Skeletal muscle satellite cell (primary cell): ENCODE results near the gene USP17L19. TPM values are rescaled to one million over a fixed set of nuclear protein-coding genes. Genes with fewer than 3 reads are reported as not detected.
"Not testable (repeated sequence)": the region's sequence is repeated elsewhere in the genome, so short reads cannot be mapped to it uniquely, and the experiment has no call there.

Source experiments
- H3K27me3 ChIP-seq: 2 replicates; pipeline ENCODE4 v1.7.0; 2013; ENCODE audit warnings: low read length; ENCODE audit not compliant: control insufficient read depth, insufficient read depth
- H3K36me3 ChIP-seq: 2 replicates; pipeline ENCODE4 v1.7.0; 2013; ENCODE audit warnings: mild to moderate bottlenecking, control low read depth, low read length; ENCODE audit not compliant: insufficient read depth
- H3K4me1 ChIP-seq: 2 replicates; pipeline ENCODE4 v1.7.0; 2013; ENCODE audit warnings: low read length; ENCODE audit not compliant: control insufficient read depth, insufficient read depth
- H3K4me2 ChIP-seq: 2 replicates; pipeline ENCODE4 v1.7.0; 2013; ENCODE audit warnings: mild to moderate bottlenecking, low read length
- H3K4me3 ChIP-seq: 2 replicates; pipeline ENCODE4 v1.7.0; 2013; ENCODE audit warnings: low read length
- H3K9ac ChIP-seq: 2 replicates; pipeline ENCODE4 v1.7.0; 2013; ENCODE audit warnings: mild to moderate bottlenecking, low read depth, low read length, moderate library complexity
- H3K9me3 ChIP-seq: replicated peaks from 2 replicates; pipeline ENCODE4 v1.7.0; 2013; ENCODE audit warnings: mild to moderate bottlenecking, control low read depth, low read length
- total RNA-seq: library from RNA; depleted of rRNA; stranded (reverse); fragments of >200 nt; gene quantifications from 2 replicates; pipeline ENCODE4 v1.2.3, GENCODE V29; 2012; rRNA removed

Gene USP17L19
- not detected in 2 replicates for total RNA-seq

- not testable (repeated sequence) for H3K4me2 ChIP-seq, H3K4me3 ChIP-seq, H3K4me1 ChIP-seq, H3K27me3 ChIP-seq, H3K9me3 ChIP-seq, H3K36me3 ChIP-seq, H3K9ac ChIP-seq
Observed at GRCh38 chr4:9253078-9253477, at the start of gene USP17L19. USP17L19 (plus strand) TSS chr4:9253378; CDS start chr4:9253378, 0 bp downstream.

GRCh38 chr4:9210357-9210756, 42.8 kb upstream of the USP17L19 start, which contains the start of gene USP17L10:
USP17L10 (plus strand) TSS chr4:9210657; CDS start chr4:9210657, 0 bp downstream.
- not testable (repeated sequence) for H3K4me3 ChIP-seq, H3K4me1 ChIP-seq, H3K27me3 ChIP-seq, H3K9me3 ChIP-seq, H3K9ac ChIP-seq, H3K4me2 ChIP-seq, H3K36me3 ChIP-seq

- H3K4me2 ChIP-seq, H3K27me3 ChIP-seq, H3K9ac ChIP-seq, H3K9me3 ChIP-seq, H3K4me3 ChIP-seq, H3K36me3 ChIP-seq, H3K4me1 ChIP-seq: not testable (repeated sequence)
Observed at GRCh38 chr4:9214701-9215100, 38.5 kb upstream of the USP17L19 start.

- not testable (repeated sequence) for H3K4me2 ChIP-seq, H3K36me3 ChIP-seq, H3K9me3 ChIP-seq, H3K4me3 ChIP-seq, H3K4me1 ChIP-seq, H3K9ac ChIP-seq, H3K27me3 ChIP-seq
Observed at GRCh38 chr4:9215105-9215504, 38.1 kb upstream of the USP17L19 start, which contains the start of gene USP17L11. USP17L11 (plus strand) TSS chr4:9215405; CDS start chr4:9215405, 0 bp downstream.

- H3K27me3 ChIP-seq = not testable (repeated sequence)
Observed at GRCh38 chr4:9219852-9220251, 33.3 kb upstream of the USP17L19 start, which contains the start of gene USP17L12. USP17L12 (plus strand) TSS chr4:9220152; CDS start chr4:9220152, 0 bp downstream.

GRCh38 chr4:9224596-9224995, 28.6 kb upstream of the USP17L19 start, which contains the start of gene USP17L13:
USP17L13 (plus strand) TSS chr4:9224896; CDS start chr4:9224896, 0 bp downstream.
- not testable (repeated sequence) for H3K4me3 ChIP-seq, H3K4me1 ChIP-seq, H3K36me3 ChIP-seq, H3K4me2 ChIP-seq, H3K9me3 ChIP-seq, H3K27me3 ChIP-seq, H3K9ac ChIP-seq

More at GRCh38 chr4:9219852-9220251, 33.3 kb upstream of the USP17L19 start, which contains the start of gene USP17L12:
- H3K36me3 ChIP-seq, H3K4me2 ChIP-seq, H3K4me3 ChIP-seq, H3K9ac ChIP-seq, H3K9me3 ChIP-seq, H3K4me1 ChIP-seq: not testable (repeated sequence)

- H3K9ac ChIP-seq, H3K4me2 ChIP-seq, H3K9me3 ChIP-seq, H3K27me3 ChIP-seq, H3K4me3 ChIP-seq, H3K4me1 ChIP-seq, H3K36me3 ChIP-seq: not testable (repeated sequence)
Observed at GRCh38 chr4:9230249-9230648, 22.9 kb upstream of the USP17L19 start.

GRCh38 chr4:9234085-9234484, 19.1 kb upstream of the USP17L19 start, which contains the start of gene USP17L15:
USP17L15 (plus strand) TSS chr4:9234385; CDS start chr4:9234385, 0 bp downstream.
- not testable (repeated sequence) for H3K4me2 ChIP-seq, H3K4me3 ChIP-seq, H3K27me3 ChIP-seq, H3K9me3 ChIP-seq, H3K4me1 ChIP-seq, H3K36me3 ChIP-seq, H3K9ac ChIP-seq

- H3K4me3 ChIP-seq, H3K4me1 ChIP-seq, H3K9me3 ChIP-seq, H3K4me2 ChIP-seq, H3K36me3 ChIP-seq, H3K9ac ChIP-seq, H3K27me3 ChIP-seq: not testable (repeated sequence)
Observed at GRCh38 chr4:9238461-9238860, 14.7 kb upstream of the USP17L19 start.

GRCh38 chr4:9243579-9243978, 9.6 kb upstream of the USP17L19 start, which contains the start of gene USP17L17:
USP17L17 (plus strand) TSS chr4:9243879; CDS start chr4:9243879, 0 bp downstream.
- not testable (repeated sequence) for H3K4me3 ChIP-seq, H3K4me1 ChIP-seq, H3K36me3 ChIP-seq, H3K27me3 ChIP-seq, H3K9me3 ChIP-seq, H3K4me2 ChIP-seq, H3K9ac ChIP-seq

- not testable (repeated sequence) for H3K4me1 ChIP-seq, H3K27me3 ChIP-seq, H3K4me3 ChIP-seq, H3K36me3 ChIP-seq, H3K9me3 ChIP-seq, H3K4me2 ChIP-seq, H3K9ac ChIP-seq
Observed at GRCh38 chr4:9247953-9248680, 5.1 kb upstream of the USP17L19 start, which contains the start of gene USP17L18. USP17L18 (plus strand) TSS chr4:9248630; CDS start chr4:9248630, 0 bp downstream.

GRCh38 chr4:9257824-9258223, 4.6 kb downstream of the USP17L19 start, which contains the start of gene USP17L20:
USP17L20 (plus strand) TSS chr4:9258124; CDS start chr4:9258124, 0 bp downstream.
- not testable (repeated sequence) for H3K4me1 ChIP-seq, H3K27me3 ChIP-seq, H3K36me3 ChIP-seq, H3K9ac ChIP-seq, H3K4me3 ChIP-seq, H3K4me2 ChIP-seq, H3K9me3 ChIP-seq
